Mesendoderm (in vitro differentiated cells): ENCODE measurements around the gene ESYT3.
"Not testable (repeated sequence)": the region's sequence is repeated elsewhere in the genome, so short reads cannot be mapped to it uniquely, and the experiment has no call there.

Source experiments
- DNase-seq: peaks from one replicate; pipeline ENCODE4 v3.0.0; 2013
- H2AK5ac ChIP-seq: 2 replicates; pipeline ENCODE4 v1.6.1; 2013; ENCODE audit warnings: low read length, inconsistent platforms
- H2BK120ac ChIP-seq: 2 replicates; pipeline ENCODE4 v1.6.1; 2013; ENCODE audit warnings: low read depth, mild to moderate bottlenecking, low read length, moderate library complexity, mixed read lengths
- H2BK15ac ChIP-seq: replicated peaks from 2 replicates; pipeline ENCODE4 v1.6.1; 2013; ENCODE audit warnings: low read depth, mild to moderate bottlenecking, moderate library complexity
- H2BK5ac ChIP-seq: 2 replicates; pipeline ENCODE4 v1.6.1; 2013; ENCODE audit warnings: low read length, inconsistent platforms
- H3K18ac ChIP-seq: 2 replicates; pipeline ENCODE4 v1.6.1; 2013; ENCODE audit warnings: mild to moderate bottlenecking, low read length, mixed read lengths
- H3K23ac ChIP-seq: one replicate; pipeline ENCODE4 v1.6.1; 2013; ENCODE audit warnings: low read length
- H3K27ac ChIP-seq: 2 replicates; pipeline ENCODE4 v1.5.1; 2013; ENCODE audit warnings: low read depth, mild to moderate bottlenecking, inconsistent platforms, low read length, moderate library complexity
- H3K27me3 ChIP-seq: 2 replicates; pipeline ENCODE4 v1.6.1; 2013; ENCODE audit warnings: low read length, control low read depth, mild to moderate bottlenecking, inconsistent platforms; ENCODE audit not compliant: insufficient read depth, poor library complexity
- H3K36me3 ChIP-seq: 2 replicates; pipeline ENCODE4 v1.6.1; 2013; ENCODE audit warnings: low read length, inconsistent platforms; ENCODE audit not compliant: control insufficient read depth, insufficient read depth
- H3K4ac ChIP-seq: one replicate; pipeline ENCODE4 v1.6.1; 2013; ENCODE audit warnings: low read depth, mild to moderate bottlenecking, low read length, moderate library complexity
- H3K4me1 ChIP-seq: 2 replicates; pipeline ENCODE4 v1.6.1; 2013; ENCODE audit warnings: low read depth, low read length, inconsistent platforms; ENCODE audit not compliant: control insufficient read depth
- H3K4me2 ChIP-seq: 2 replicates; pipeline ENCODE4 v1.6.1; 2013; ENCODE audit warnings: low read length
- H3K4me3 ChIP-seq: 2 replicates; pipeline ENCODE4 v1.5.1; 2013; ENCODE audit warnings: mild to moderate bottlenecking, low read length
- H3K56ac ChIP-seq: one replicate; pipeline ENCODE4 v1.6.1; 2013; ENCODE audit warnings: low read length
- H3K79me1 ChIP-seq: 2 replicates; pipeline ENCODE4 v1.6.1; 2013; ENCODE audit warnings: low read length, inconsistent platforms
- H3K79me2 ChIP-seq: 2 replicates; pipeline ENCODE4 v1.6.1; 2013; ENCODE audit warnings: mild to moderate bottlenecking, low read length; ENCODE audit not compliant: control insufficient read depth, insufficient read depth
- H3K9ac ChIP-seq: 2 replicates; pipeline ENCODE4 v1.6.1; 2013; ENCODE audit warnings: low read length, inconsistent platforms
- H4K5ac ChIP-seq: one replicate; pipeline ENCODE4 v1.6.1; 2013; ENCODE audit warnings: low read length
- H4K8ac ChIP-seq: one replicate; pipeline ENCODE4 v1.6.1; 2013; ENCODE audit warnings: low read depth, mild to moderate bottlenecking, control low read depth, low read length, moderate library complexity
- WGBS: extraction: QIAGEN DNeasy Blood & Tissue Kit; methylation state at CpG from one replicate; pipeline ENCODE4 v1.1.7; 2013; ENCODE audit warnings: low lambda C conversion rate, missing lambda C conversion rate; ENCODE audit not compliant: insufficient coverage; ENCODE audit errors: extremely low coverage; 5-methylcytosine and 5-hydroxymethylcytosine counted together

Gene ESYT3

DNA sequence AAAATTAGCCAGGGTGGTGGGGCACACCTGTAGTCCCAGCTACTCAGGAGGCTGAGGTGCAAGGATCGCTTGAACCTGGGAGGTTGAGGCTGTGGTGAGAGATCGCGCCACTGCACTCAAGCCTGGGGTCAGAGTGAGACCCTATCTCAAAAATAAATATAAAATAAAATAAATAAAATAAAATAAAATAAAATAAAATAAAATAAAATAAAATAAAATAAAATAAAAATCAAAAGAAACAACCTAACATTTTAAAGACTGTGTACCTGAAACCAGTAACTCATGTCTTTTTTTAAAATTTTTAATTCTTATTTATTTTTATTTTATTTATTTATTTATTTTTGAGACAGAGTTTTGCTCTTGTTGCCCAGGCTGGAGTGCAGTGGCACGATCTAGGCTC lies 7.7 kb upstream of the ESYT3 start:
- H3K27me3 ChIP-seq, H3K56ac ChIP-seq, H3K36me3 ChIP-seq, H3K4me2 ChIP-seq, H3K18ac ChIP-seq, H2BK15ac ChIP-seq, H2AK5ac ChIP-seq, H3K9ac ChIP-seq, H3K4ac ChIP-seq, H3K4me1 ChIP-seq, H2BK5ac ChIP-seq, H3K23ac ChIP-seq, H3K27ac ChIP-seq, H4K8ac ChIP-seq, H3K4me3 ChIP-seq, H3K79me2 ChIP-seq, DNase-seq, H3K79me1 ChIP-seq, H2BK120ac ChIP-seq, H4K5ac ChIP-seq: not testable (repeated sequence)
- WGBS: no CpG with 5 or more reads among the region's 4 CpGs

DNA sequence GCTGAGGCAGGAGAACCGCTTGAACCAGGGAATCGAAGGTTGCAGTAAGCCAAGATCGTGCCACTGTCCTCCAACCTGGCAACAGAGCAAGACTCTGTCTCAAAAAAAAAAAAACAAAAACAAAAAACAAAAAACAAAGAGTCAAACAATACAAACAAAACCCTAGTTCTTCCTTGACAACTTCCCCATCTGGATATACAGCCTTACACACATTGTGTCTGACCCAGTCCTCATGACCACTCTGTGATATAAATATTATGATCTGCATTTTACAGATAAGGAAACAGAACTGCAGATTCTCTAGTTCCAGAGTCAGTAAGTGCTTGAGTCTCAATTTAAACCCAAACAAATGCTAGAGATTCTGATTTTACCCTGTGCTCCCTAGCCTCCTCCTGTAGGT lies 4.8 kb upstream of the ESYT3 start:
- no peak overlapping the region for H3K4me3 ChIP-seq
- no peak overlapping the region for H2BK15ac ChIP-seq
- H3K27me3 ChIP-seq: peaks cover 4% of the 10 kb centered on the region
- H2BK120ac ChIP-seq: no peak overlapping the region
- H4K8ac ChIP-seq: no peak overlapping the region
- no peak overlapping the region for H4K5ac ChIP-seq
- H3K4me2 ChIP-seq: no peak overlapping the region
- H3K23ac ChIP-seq: no peak overlapping the region
- no peak overlapping the region for H3K9ac ChIP-seq
- no peaks in the 10 kb centered on the region for H3K4me1 ChIP-seq
- no peak for DNase-seq
- WGBS: no CpG with 5 or more reads among the region's 3 CpGs
- no peak overlapping the region for H2BK5ac ChIP-seq
- no peak overlapping the region for H3K18ac ChIP-seq
- H3K79me2 ChIP-seq: no peaks in the 10 kb centered on the region
- H3K56ac ChIP-seq: no peak overlapping the region
- H3K79me1 ChIP-seq: no peaks in the 10 kb centered on the region
- no peak overlapping the region for H3K27ac ChIP-seq
- H3K4ac ChIP-seq: no peak overlapping the region
- H3K36me3 ChIP-seq: no peaks in the 10 kb centered on the region
- no peak overlapping the region for H2AK5ac ChIP-seq

DNA sequence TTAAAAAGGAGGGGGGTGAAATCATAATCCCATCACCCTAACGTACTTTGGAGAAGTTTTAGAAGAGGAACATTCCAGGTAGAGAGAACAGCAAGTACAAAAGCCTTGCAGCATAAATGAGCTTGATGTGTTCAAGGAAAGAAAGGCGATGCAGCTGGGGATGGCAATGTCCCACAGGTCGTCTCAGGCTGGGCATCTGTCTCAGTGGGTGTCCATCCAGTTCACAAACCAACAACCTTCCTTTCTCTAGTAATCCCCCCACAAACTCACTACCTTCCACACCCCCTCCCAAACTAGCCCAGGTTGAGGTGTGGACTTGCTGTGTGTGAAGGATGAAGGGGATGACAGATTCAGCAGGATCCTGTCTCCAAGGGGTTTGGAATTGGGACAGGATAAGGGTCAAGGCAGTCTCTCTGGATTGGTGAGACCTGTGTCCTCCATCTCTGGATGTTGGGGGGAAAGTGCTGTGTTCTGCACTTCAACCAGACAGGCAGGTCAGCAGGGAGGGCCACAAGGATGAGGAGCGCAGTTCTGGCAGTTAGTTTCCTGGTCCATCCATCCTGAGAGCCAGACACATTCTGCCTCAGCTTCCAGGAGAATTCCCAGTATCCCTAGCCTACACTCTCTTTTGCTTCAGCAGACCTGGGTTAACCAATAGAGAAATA lies 1.7 kb upstream of the ESYT3 start:
- H2BK120ac ChIP-seq: no peak overlapping the region
- H3K23ac ChIP-seq: no peak overlapping the region
- H3K27me3 ChIP-seq: peaks cover 4% of the 10 kb centered on the region
- peak overlapping the region; percentile 24 for H2AK5ac ChIP-seq
- H3K4me1 ChIP-seq: no peaks in the 10 kb centered on the region
- no peak overlapping the region for H3K9ac ChIP-seq
- H3K36me3 ChIP-seq: no peaks in the 10 kb centered on the region
- no peak overlapping the region for H4K5ac ChIP-seq
- H3K27ac ChIP-seq: no peak overlapping the region
- H3K4me3 ChIP-seq: no peak overlapping the region
- no peaks in the 10 kb centered on the region for H3K79me2 ChIP-seq
- DNase-seq: no peak
- H3K4me2 ChIP-seq: no peak overlapping the region
- H2BK15ac ChIP-seq: no peak overlapping the region
- WGBS: no CpG with 5 or more reads among the region's 4 CpGs
- no peak overlapping the region for H3K4ac ChIP-seq
- H3K18ac ChIP-seq: no peak overlapping the region
- no peak overlapping the region for H4K8ac ChIP-seq
- no peak overlapping the region for H2BK5ac ChIP-seq
- H3K56ac ChIP-seq: no peak overlapping the region
- no peaks in the 10 kb centered on the region for H3K79me1 ChIP-seq

DNA sequence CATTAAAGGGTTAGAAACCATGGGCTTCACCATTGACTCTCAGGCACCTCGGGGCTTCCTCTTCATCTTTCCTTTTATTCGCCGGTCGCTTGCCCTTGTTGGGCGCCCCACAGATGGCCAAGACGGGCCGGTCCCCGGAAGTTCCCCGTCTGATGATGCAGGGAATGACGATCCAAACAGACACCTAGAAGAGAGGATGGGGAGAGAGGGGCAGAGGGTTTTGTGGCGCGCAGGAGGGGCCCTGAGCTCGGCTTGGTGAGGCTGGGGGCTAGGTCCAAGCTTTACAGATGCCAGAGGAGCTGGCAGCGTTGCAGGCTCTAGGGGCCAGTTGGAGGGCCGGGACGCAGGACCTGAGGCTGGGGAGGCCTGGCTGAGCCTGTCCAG lies 532 bp upstream of the ESYT3 start:
- no peak overlapping the region for H3K27ac ChIP-seq
- H3K4me2 ChIP-seq: no peak overlapping the region
- H2BK120ac ChIP-seq: no peak overlapping the region
- peaks cover 4% of the 10 kb centered on the region for H3K27me3 ChIP-seq
- no peak overlapping the region for H3K23ac ChIP-seq
- no peak overlapping the region for H4K8ac ChIP-seq
- no peaks in the 10 kb centered on the region for H3K79me2 ChIP-seq
- no peak overlapping the region for H2BK5ac ChIP-seq
- DNase-seq: no peak
- H3K9ac ChIP-seq: no peak overlapping the region
- H3K36me3 ChIP-seq: no peaks in the 10 kb centered on the region
- H3K18ac ChIP-seq: no peak overlapping the region
- no peak overlapping the region for H2BK15ac ChIP-seq
- H3K79me1 ChIP-seq: no peaks in the 10 kb centered on the region
- H3K4me1 ChIP-seq: no peaks in the 10 kb centered on the region
- no peak overlapping the region for H4K5ac ChIP-seq
- H2AK5ac ChIP-seq: no peak overlapping the region
- no CpG with 5 or more reads among the region's 16 CpGs for WGBS
- no peak overlapping the region for H3K4ac ChIP-seq
- peak overlapping the region; percentile 31 for H3K56ac ChIP-seq
- H3K4me3 ChIP-seq: no peak overlapping the region

DNA sequence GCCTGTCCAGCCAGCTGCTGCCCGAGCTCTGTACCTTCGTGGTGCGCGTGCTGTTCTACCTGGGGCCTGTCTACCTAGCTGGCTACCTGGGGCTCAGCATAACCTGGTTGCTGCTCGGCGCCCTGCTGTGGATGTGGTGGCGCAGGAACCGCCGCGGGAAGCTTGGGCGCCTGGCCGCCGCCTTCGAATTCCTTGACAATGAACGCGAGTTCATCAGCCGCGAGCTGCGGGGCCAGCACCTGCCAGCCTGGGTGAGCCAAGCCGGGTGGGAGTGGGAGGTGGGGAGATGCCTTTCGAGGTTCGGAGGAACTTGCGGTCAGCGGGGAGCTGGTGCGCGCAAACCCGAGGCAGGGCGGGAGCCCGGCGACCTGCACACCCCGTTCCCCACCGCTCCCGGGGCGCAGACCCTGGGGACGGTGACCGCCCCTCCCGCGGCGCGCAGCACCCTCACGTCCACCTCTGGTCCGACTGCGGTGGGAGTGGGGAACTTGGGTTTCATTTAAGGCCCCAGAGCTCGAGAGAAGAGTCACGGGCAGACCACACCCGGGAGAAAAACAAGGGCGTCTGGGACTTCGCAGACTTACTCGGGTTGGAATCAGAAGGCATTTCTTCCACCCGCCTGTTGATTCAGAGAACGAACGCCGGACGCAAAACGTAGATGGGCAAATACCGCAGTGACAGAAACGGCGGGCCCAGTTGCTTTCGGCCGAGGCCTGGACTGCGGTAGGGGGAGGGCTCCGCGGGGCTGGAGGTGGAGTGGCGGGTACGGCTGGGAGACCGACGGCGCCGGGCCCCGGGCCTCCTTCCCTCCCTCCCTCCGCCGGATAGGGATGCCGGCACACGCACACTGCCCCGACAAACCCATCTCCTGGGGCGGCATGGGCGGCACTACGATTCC lies 708 bp downstream of the ESYT3 start:
- Histone ChIP-seq H3K4me1 (no peaks in the 10 kb centered on the region), H3K4me2 (peak overlapping the region; percentile 30), H3K79me1 (no peaks in the 10 kb centered on the region), H3K27ac (no peak overlapping the region), H2BK15ac (no peak overlapping the region), H2AK5ac (no peak overlapping the region), H2BK5ac (no peak overlapping the region), H4K5ac (no peak overlapping the region), H3K56ac (peak overlapping the region; percentile 89), H3K18ac (no peak overlapping the region), H3K27me3 (peaks cover 4% of the 10 kb centered on the region), H3K4me3 (peak overlapping the region; percentile 27), H3K4ac (no peak overlapping the region), H3K9ac (peak overlapping the region; percentile 45), H4K8ac (no peak overlapping the region), H2BK120ac (no peak overlapping the region), H3K23ac (no peak overlapping the region), H3K36me3 (no peaks in the 10 kb centered on the region), H3K79me2 (no peaks in the 10 kb centered on the region)
- no CpG with 5 or more reads among the region's 78 CpGs for WGBS
- peak; percentile 45 for DNase-seq
